ENCODE data around the gene IRF8. TPM values are rescaled to one million over a fixed set of nuclear protein-coding genes. Genes with fewer than 3 reads are reported as not detected.

The IRF8 gene
- total and polyA plus RNA-seq, 7 donors, result 3.5 to 74.0 (median 10.8) TPM

GRCh38 chr16:85879549-85879948, 19.4 kb upstream of the IRF8 start:
- WGBS, 2 donors, result 68 to 74% methylated on average over 6 of the region's 6 CpGs
- Histone ChIP-seq H3K27ac (no peak overlapping the region), H3K4me1 (no peaks in the 10 kb centered on the region), H3K27me3 (peaks cover 0 to 12% (median 0%) of the 10 kb centered on the region in 3 donors), H3K36me3 (no peaks in the 10 kb centered on the region), H3K4me3 (no peak overlapping the region), H3K9me3 (no peaks in the 10 kb centered on the region)
- intact Hi-C loops (cut with DNase I), result no loop called here
- no peak for DNase-seq
- no peak for TF ChIP-seq POLR2A (IDR thresholded peaks at IDR 0.05)
- no peak for TF ChIP-seq POLR2AphosphoS5 (IDR thresholded peaks at IDR 0.05)
- TF ChIP-seq EP300 (IDR thresholded peaks at IDR 0.05), result no peak
- TF ChIP-seq CTCF (IDR thresholded peaks at IDR 0.05), result no peak

GRCh38 chr16:85879975-85880831, 18.8 kb upstream of the IRF8 start:
- H3K36me3 ChIP-seq, result no peaks in the 10 kb centered on the region
- H3K9me3 ChIP-seq, result no peaks in the 10 kb centered on the region
- no peaks in the 10 kb centered on the region for H3K4me1 ChIP-seq
- no peak for TF ChIP-seq POLR2A (IDR thresholded peaks at IDR 0.05)
- no peak for TF ChIP-seq CTCF (IDR thresholded peaks at IDR 0.05)
- TF ChIP-seq EP300 (IDR thresholded peaks at IDR 0.05), result no peak
- no peak for TF ChIP-seq POLR2AphosphoS5 (IDR thresholded peaks at IDR 0.05)
- intact Hi-C loops (cut with DNase I), result no loop called here
- DNase-seq, result no peak
- peaks cover 0 to 16% (median 0%) of the 10 kb centered on the region in 3 donors for H3K27me3 ChIP-seq
- H3K27ac ChIP-seq, result no peak overlapping the region
- no peak overlapping the region for H3K4me3 ChIP-seq
- WGBS, 2 donors, result 92 to 93% methylated on average over 3 of the region's 3 CpGs

- H3K36me3 ChIP-seq, result no peaks in the 10 kb centered on the region
- peaks cover 0 to 16% (median 0%) of the 10 kb centered on the region in 3 donors for H3K27me3 ChIP-seq
- no peaks in the 10 kb centered on the region for H3K9me3 ChIP-seq
- H3K4me1 ChIP-seq, result no peaks in the 10 kb centered on the region
- intact Hi-C loops (cut with DNase I), result no loop called here
- no peak for DNase-seq
- no peak overlapping the region for H3K4me3 ChIP-seq
- TF ChIP-seq POLR2AphosphoS5 (IDR thresholded peaks at IDR 0.05) (no peak), POLR2A (IDR thresholded peaks at IDR 0.05) (no peak), EP300 (IDR thresholded peaks at IDR 0.05) (no peak), CTCF (IDR thresholded peaks at IDR 0.05) (no peak)
- WGBS, 2 donors, result 93 to 96% methylated on average over 3 of the region's 3 CpGs
- H3K27ac ChIP-seq, result no peak overlapping the region
Observed at GRCh38 chr16:85880861-85881260, 18.1 kb upstream of the IRF8 start.

- Histone ChIP-seq H3K36me3 (no peaks in the 10 kb centered on the region), H3K4me1 (no peaks in the 10 kb centered on the region), H3K27ac (no peak overlapping the region), H3K9me3 (no peaks in the 10 kb centered on the region), H3K4me3 (no peak overlapping the region), H3K27me3 (peaks cover 0 to 21% (median 0%) of the 10 kb centered on the region in 3 donors)
- intact Hi-C loops (cut with DNase I), result no loop called here
- 60 to 64% methylated on average over 3 of the region's 3 CpGs for WGBS, 2 donors
- TF ChIP-seq CTCF (IDR thresholded peaks at IDR 0.05), result no peak
- TF ChIP-seq POLR2A (IDR thresholded peaks at IDR 0.05), result no peak
- no peak for TF ChIP-seq EP300 (IDR thresholded peaks at IDR 0.05)
- TF ChIP-seq POLR2AphosphoS5 (IDR thresholded peaks at IDR 0.05), result no peak
- DNase-seq, result no peak
Observed at GRCh38 chr16:85881436-85881835, 17.5 kb upstream of the IRF8 start.

Measured in sigmoid colon (tissue), 7 donors.